NCI-H510A (cell line): ENCODE data around the gene PLSCR1.
"Not testable (repeated sequence)": the region's sequence is repeated elsewhere in the genome, so short reads cannot be mapped to it uniquely, and the experiment has no call there.

Experiments
- DNase-seq: peaks from one replicate; lab custom pipeline; 2025; lab: John Stamatoyannopoulos, UW

PLSCR1 gene

GRCh38 chr3:146547235-146547835 is 2.9 kb upstream of the PLSCR1 start:
- DNase-seq: no peak

GRCh38 chr3:146546366-146546965 is 2.1 kb upstream of the PLSCR1 start:
- DNase-seq: no peak

GRCh38 chr3:146544929-146545528 is 622 bp upstream of the PLSCR1 start:
- DNase-seq: no peak

GRCh38 chr3:146543461-146544001 is 876 bp downstream of the PLSCR1 start:
- no peak for DNase-seq

- no peak for DNase-seq
Measured at GRCh38 chr3:146542978-146543377, 1.4 kb downstream of the PLSCR1 start.

GRCh38 chr3:146542179-146542578 is 2.2 kb downstream of the PLSCR1 start:
- DNase-seq: no peak

- no peak for DNase-seq
Measured at GRCh38 chr3:146540978-146541377, 3.4 kb downstream of the PLSCR1 start.

GRCh38 chr3:146540236-146540635 is 4.2 kb downstream of the PLSCR1 start:
- no peak for DNase-seq

GRCh38 chr3:146539315-146539714 is 5.1 kb downstream of the PLSCR1 start:
- DNase-seq: no peak

GRCh38 chr3:146537603-146538002 is 6.8 kb downstream of the PLSCR1 start:
- DNase-seq: no peak

GRCh38 chr3:146536681-146537080 is 7.7 kb downstream of the PLSCR1 start:
- no peak for DNase-seq

GRCh38 chr3:146532406-146532805 is 12.0 kb downstream of the PLSCR1 start:
- no peak for DNase-seq

- no peak for DNase-seq
Measured at GRCh38 chr3:146530609-146531008, 13.8 kb downstream of the PLSCR1 start.

GRCh38 chr3:146529021-146529420 is 15.4 kb downstream of the PLSCR1 start:
- no peak for DNase-seq

- no peak for DNase-seq
Measured at GRCh38 chr3:146524961-146525360, 19.4 kb downstream of the PLSCR1 start.

GRCh38 chr3:146523531-146523930 is 20.9 kb downstream of the PLSCR1 start:
- DNase-seq: no peak

- DNase-seq: not testable (repeated sequence)
Measured at GRCh38 chr3:146522174-146523158, 21.9 kb downstream of the PLSCR1 start.

GRCh38 chr3:146521394-146521793 is 23.0 kb downstream of the PLSCR1 start:
- DNase-seq: no peak

GRCh38 chr3:146519810-146520209 is 24.6 kb downstream of the PLSCR1 start:
- no peak for DNase-seq

GRCh38 chr3:146517684-146518435 is 26.5 kb downstream of the PLSCR1 start:
- DNase-seq: peak; percentile 61

- DNase-seq: no peak
Measured at GRCh38 chr3:146513386-146514051, 30.9 kb downstream of the PLSCR1 start.
